Small intestine (tissue), 7 donors: Measurements from ENCODE around the gene TXNDC16. TPM values are rescaled to one million over a fixed set of nuclear protein-coding genes. Genes with fewer than 3 reads are reported as not detected.
A peak's percentile ranks its signal among the peaks of the same experiment; 100 is the strongest.
"Not testable (repeated sequence)": the region's sequence is repeated elsewhere in the genome, so short reads cannot be mapped to it uniquely, and the experiment has no call there.

Source experiments
- DNase-seq, 2 donors: peaks; one replicate each; pipeline versions ENCODE4 v3.0.0 to v3.0.0-alpha.2; 2013
- FAIRE-seq: peaks from 2 replicates; lab custom pipeline; 2012; peaks lifted over from hg19 to GRCh38; lab: Jason Lieb, UNC
- H3K27ac ChIP-seq, 3 donors: one replicate each; pipeline ENCODE4 v1.5.1; 2013; ENCODE audit warnings: low read length in 2 of 3, mild to moderate bottlenecking in 2 of 3, control low read depth in 1 of 3, inconsistent platforms in 1 of 3, low read depth in 1 of 3, moderate library complexity in 1 of 3
- H3K27me3 ChIP-seq, 3 donors: one replicate each; pipeline ENCODE4 v1.6.1; 2013; ENCODE audit warnings: low read length in 3 of 3, inconsistent platforms in 1 of 3; ENCODE audit not compliant: control insufficient read depth in 3 of 3, insufficient read depth in 3 of 3
- H3K36me3 ChIP-seq, 3 donors: one replicate each; pipeline ENCODE4 v1.6.1; 2013; ENCODE audit warnings: low read length in 3 of 3, inconsistent platforms in 1 of 3, low read depth in 1 of 3, mild to moderate bottlenecking in 1 of 3, moderate library complexity in 1 of 3; ENCODE audit not compliant: control insufficient read depth in 3 of 3, insufficient read depth in 2 of 3
- H3K4me1 ChIP-seq, 3 donors: one replicate each; pipeline ENCODE4 v1.6.1; 2013; ENCODE audit warnings: low read length in 2 of 3, inconsistent platforms in 1 of 3, low read depth in 1 of 3, mild to moderate bottlenecking in 1 of 3, moderate library complexity in 1 of 3; ENCODE audit not compliant: control insufficient read depth in 3 of 3, insufficient read depth in 2 of 3
- H3K4me3 ChIP-seq, 3 donors: one replicate each; pipeline ENCODE4 v1.5.1; 2013; ENCODE audit warnings: low read length in 3 of 3, control low read depth in 1 of 3, inconsistent platforms in 1 of 3, low read depth in 1 of 3, mild to moderate bottlenecking in 1 of 3, moderate library complexity in 1 of 3
- H3K9me3 ChIP-seq, 2 donors: one replicate each; pipeline ENCODE4 v1.6.1; 2013; ENCODE audit warnings: low read depth in 1 of 2, low read length in 1 of 2; ENCODE audit not compliant: control insufficient read depth in 2 of 2, insufficient read depth in 1 of 2
- WGBS, 3 donors: extraction: QIAGEN DNeasy Blood & Tissue Kit; methylation state at CpG; one replicate each; pipeline ENCODE4 v1.1.7; 2013; 5-methylcytosine and 5-hydroxymethylcytosine counted together
- polyA plus RNA-seq, 4 donors: library from polyadenylated mRNA; stranded (reverse) in 3 of 4; unstranded in 1 of 4; fragments of 200-250 nt in 3 of 4; fragments of 120-200 nt in 1 of 4; gene quantifications; one replicate each; pipeline versions ENCODE4 v1.2.1 to v1.2.3, GENCODE V29; 2013
- donor health status: healthy with polysubstance abuse.
- donor health status: control.
- donor health status: control.
- donor health status: Bipolar disorder and iron deficiency.
- donor health status: healthy.

The TXNDC16 gene
- polyA plus RNA-seq, 4 donors, result 0.81 to 14.2 (median 2.0) TPM

DNA sequence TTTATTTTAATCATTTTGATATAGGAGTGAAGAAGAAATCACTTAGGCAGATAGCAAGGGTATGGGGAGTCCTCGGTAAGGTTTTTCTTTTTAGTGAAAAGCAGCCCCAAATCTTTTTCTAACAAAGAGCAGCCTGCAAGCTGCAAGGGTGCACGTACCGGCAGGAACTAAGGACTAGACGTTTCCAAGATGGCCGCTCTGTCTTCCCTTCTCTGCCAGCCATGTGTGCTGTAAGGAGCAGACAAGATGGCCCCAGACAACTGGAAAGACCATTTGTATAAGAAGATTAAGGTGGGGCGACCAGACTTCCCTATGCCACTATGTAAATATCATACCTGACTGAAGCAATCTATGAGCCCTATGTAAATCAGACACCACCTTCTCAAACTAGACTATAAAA is 79.6 kb downstream of the TXNDC16 start:
- no peaks in the 10 kb centered on the region for H3K4me1 ChIP-seq
- H3K36me3 ChIP-seq, result peaks cover 0 to 19% (median 2%) of the 10 kb centered on the region in 3 donors
- H3K4me3 ChIP-seq, result no peak overlapping the region
- H3K27ac ChIP-seq, result no peak overlapping the region
- DNase-seq (no peak), FAIRE-seq (no peak)
- 94 to 98% (median 96%) methylated on average over 6 of the region's 6 CpGs for WGBS, 3 donors
- no peaks in the 10 kb centered on the region for H3K27me3 ChIP-seq
- H3K9me3 ChIP-seq, result peaks cover 0 to 2% of the 10 kb centered on the region in 2 donors

DNA sequence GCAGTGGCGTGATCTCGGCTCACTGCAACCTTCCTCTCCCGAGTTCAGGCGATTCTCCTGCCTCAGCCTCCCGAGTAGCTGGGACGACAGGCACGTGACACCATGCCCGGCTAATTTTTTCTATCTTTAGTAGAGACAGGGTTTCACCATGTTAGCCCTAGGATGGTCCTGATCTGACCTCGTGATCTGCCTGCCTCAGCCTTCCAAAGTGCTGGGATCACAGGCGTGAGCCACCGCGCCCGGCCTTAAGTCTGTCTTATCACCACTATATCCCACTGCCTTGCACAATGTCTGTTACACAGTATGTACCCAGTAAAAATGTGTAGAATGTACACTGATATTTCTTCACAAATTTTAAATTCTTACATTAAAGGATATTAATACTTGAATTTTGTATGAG is 80.1 kb downstream of the TXNDC16 start:
- H3K36me3 ChIP-seq, result peaks cover 0 to 19% (median 2%) of the 10 kb centered on the region in 3 donors
- H3K27me3 ChIP-seq, H3K4me3 ChIP-seq, DNase-seq, H3K27ac ChIP-seq, H3K4me1 ChIP-seq, FAIRE-seq, H3K9me3 ChIP-seq: not testable (repeated sequence)
- WGBS, 3 donors, result 92 to 96% (median 96%) methylated on average over 13 of the region's 13 CpGs

DNA sequence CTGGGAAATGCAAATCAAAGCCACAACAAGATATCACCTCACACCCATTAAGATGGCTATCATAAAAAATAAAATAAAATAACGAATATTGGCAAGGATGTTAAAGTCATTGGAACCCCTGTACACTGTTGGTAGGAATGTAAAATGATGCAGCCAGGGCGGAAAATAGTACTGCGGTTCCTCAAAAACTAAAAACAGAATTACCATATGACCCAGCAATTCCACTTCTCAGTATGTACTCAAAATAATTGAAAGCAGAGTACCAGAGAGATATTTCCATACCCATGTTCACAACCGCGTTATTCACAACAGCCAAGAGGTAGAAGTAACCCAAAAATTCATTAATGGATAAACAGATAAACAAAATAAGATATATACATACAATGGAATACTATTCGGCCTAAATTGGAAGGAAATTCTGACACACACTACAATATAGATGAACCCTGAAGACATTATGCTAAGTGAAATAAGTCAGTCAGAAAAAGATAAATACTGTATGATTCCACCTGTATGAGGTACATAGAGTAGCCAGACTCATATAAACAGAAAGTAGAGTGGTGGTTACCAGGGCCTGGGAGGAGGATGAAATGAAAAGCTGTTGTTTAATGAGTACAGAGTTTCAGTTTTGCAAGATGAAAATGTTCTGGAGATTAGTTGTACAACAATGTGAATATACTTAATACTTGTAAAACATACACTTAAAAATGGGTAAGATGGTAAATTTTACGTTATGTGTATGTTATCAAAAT is 84.6 kb downstream of the TXNDC16 start:
- no peak for DNase-seq
- no peaks in the 10 kb centered on the region for H3K27me3 ChIP-seq
- 82 to 89% (median 89%) methylated on average over 7 of the region's 7 CpGs for WGBS, 3 donors
- H3K27ac ChIP-seq, result no peak overlapping the region
- no peak overlapping the region for H3K4me3 ChIP-seq
- no peaks in the 10 kb centered on the region for H3K4me1 ChIP-seq
- FAIRE-seq, result peak; percentile 44
- H3K36me3 ChIP-seq, result peaks cover 0 to 11% (median 0%) of the 10 kb centered on the region in 3 donors
- H3K9me3 ChIP-seq, result peaks cover 0 to 5% of the 10 kb centered on the region in 2 donors

DNA sequence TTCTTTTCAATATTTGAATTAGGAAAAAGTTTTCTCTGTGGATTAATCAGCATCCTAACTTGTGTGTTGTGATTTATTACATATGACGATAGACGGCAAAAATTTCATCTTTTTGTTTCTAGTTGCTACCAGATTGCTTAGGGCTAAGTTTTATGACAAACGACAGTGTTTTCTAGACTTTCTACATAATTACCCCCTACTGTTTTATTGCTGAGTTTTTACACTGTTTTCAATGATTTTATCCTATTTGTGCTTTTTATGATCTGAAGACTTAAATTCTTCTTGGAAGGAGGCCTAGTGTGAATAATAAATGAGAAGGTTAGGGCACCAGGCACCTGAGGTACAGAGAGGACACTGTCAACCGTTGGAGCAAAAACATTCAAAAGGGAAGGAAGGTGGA is 88.1 kb downstream of the TXNDC16 start:
- Histone ChIP-seq H3K36me3 (peaks cover 0 to 18% (median 2%) of the 10 kb centered on the region in 3 donors), H3K4me3 (no peak overlapping the region), H3K4me1 (no peaks in the 10 kb centered on the region), H3K9me3 (peaks cover 0 to 15% of the 10 kb centered on the region in 2 donors), H3K27me3 (no peaks in the 10 kb centered on the region), H3K27ac (no peak overlapping the region)
- WGBS, 3 donors, result 90 to 98% (median 96%) methylated on average over 4 of the region's 4 CpGs
- FAIRE-seq (no peak), DNase-seq (no peak)

DNA sequence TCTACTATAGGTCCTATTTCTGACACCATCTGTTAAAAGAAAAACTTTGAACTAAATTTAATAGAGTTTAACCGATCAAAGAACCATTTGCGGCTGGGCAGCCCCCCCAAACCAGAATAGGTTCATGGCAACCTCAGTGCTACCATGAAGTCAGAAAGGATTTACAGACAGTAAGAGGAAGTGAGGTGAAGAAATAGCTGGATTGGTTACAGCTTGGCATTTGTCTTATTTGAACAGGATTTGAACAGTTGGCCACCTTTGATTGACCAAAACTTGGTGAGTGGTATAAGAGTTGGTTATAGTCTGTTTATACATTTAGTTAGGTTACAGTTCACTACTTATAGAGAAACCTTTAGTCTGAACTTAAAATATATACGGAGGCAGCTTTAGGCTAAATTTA is 88.9 kb downstream of the TXNDC16 start:
- Histone ChIP-seq H3K36me3 (peaks cover 0 to 11% (median 2%) of the 10 kb centered on the region in 3 donors), H3K9me3 (peaks cover 0 to 15% of the 10 kb centered on the region in 2 donors), H3K4me3 (no peak overlapping the region), H3K27ac (no peak overlapping the region), H3K4me1 (no peaks in the 10 kb centered on the region), H3K27me3 (no peaks in the 10 kb centered on the region)
- FAIRE-seq, result no peak
- DNase-seq, result no peak
- 86 to 98% (median 97%) methylated on average over 3 of the region's 3 CpGs for WGBS, 3 donors

DNA sequence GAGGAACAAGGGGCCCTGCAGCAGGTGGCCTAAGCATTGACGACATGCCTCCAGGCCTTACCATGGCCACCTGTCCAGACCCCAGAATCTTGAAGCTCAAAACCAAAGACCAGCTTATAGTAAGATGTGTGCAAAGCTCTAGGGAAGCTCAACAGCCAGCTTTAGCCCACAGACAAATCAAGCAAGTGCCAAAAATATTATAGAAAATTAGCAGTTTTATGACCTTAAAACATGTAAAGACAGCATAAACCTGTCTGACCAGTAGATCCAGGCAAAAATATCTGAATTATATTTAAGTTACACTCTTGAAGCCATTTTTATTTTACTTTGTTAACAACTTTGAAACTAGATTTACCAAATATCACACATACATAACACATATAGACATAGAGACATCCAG is 90.6 kb downstream of the TXNDC16 start:
- WGBS, 3 donors, result 97 to 100% (median 100%) methylated on average over 1 of the region's 1 CpG
- H3K27me3 ChIP-seq, result no peaks in the 10 kb centered on the region
- FAIRE-seq, result no peak

DNA sequence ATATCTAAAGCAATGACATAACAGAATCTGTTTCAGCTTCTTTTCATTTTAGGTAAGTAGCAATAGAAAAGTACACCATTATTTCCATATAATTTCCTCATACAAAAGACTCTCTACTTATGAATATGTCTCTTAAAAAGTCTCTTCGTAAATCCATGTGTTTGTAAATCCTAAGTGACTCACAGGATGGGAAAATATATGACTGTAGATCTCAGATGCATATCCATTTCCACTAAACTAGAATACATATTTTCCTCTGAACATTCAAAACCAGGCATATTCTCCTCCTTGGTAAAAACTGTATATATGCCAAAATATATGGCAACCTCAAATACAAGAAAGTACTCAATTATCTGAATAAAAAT is 93.6 kb downstream of the TXNDC16 start:
- FAIRE-seq, result no peak
- H3K4me3 ChIP-seq, result no peak overlapping the region
- peaks cover 2 to 14% (median 3%) of the 10 kb centered on the region in 3 donors for H3K36me3 ChIP-seq
- 50 to 93% (median 86%) methylated on average over 1 of the region's 1 CpG for WGBS, 3 donors
- no peak overlapping the region for H3K27ac ChIP-seq
- H3K27me3 ChIP-seq, result no peaks in the 10 kb centered on the region
- H3K4me1 ChIP-seq, result no peaks in the 10 kb centered on the region
- H3K9me3 ChIP-seq, result peaks cover 0 to 13% of the 10 kb centered on the region in 2 donors
- no peak for DNase-seq

More for the DNA sequence above, 90.6 kb downstream of the TXNDC16 start:
- no peak overlapping the region for H3K4me3 ChIP-seq
- H3K9me3 ChIP-seq, result peaks cover 0 to 15% of the 10 kb centered on the region in 2 donors
- no peak overlapping the region for H3K27ac ChIP-seq
- no peaks in the 10 kb centered on the region for H3K4me1 ChIP-seq
- peaks cover 0 to 11% (median 2%) of the 10 kb centered on the region in 3 donors for H3K36me3 ChIP-seq
- no peak for DNase-seq

DNA sequence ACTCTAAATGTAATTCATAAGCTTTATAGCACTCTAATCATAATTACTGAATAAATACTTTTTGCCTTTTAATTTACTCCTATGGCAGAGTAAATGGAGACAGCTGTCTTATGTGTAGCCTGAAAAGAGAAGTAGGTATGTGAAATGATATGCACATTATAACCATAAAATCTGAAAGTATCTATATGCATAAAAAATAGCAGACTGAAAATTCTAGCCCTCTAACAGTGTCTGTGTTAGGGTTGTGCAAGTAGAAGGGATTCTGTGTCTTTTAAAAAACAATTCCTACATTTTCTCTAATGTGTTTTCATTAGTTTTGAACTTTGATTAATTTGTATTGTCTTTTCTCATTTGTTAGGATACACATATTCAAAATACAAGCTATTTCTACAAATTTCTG is 94.9 kb downstream of the TXNDC16 start:
- peaks cover 2 to 11% (median 3%) of the 10 kb centered on the region in 3 donors for H3K36me3 ChIP-seq
- no peak for FAIRE-seq
- DNase-seq, result no peak
- H3K4me1 ChIP-seq, result no peaks in the 10 kb centered on the region
- H3K27me3 ChIP-seq, result no peaks in the 10 kb centered on the region
- H3K4me3 ChIP-seq, result no peak overlapping the region
- H3K9me3 ChIP-seq, result peaks cover 0 to 9% of the 10 kb centered on the region in 2 donors
- no peak overlapping the region for H3K27ac ChIP-seq
